HG03432 (cell line): ENCODE data around the gene MRPS5.
"Not testable (repeated sequence)": the region's sequence is repeated elsewhere in the genome, so short reads cannot be mapped to it uniquely, and the experiment has no call there.

ENCODE experiments used
- ATAC-seq: cut with Tn5 transposase; IDR thresholded peaks from one replicate; pipeline ENCODE4 v1.9.1; 2021; ENCODE audit warnings: mild to moderate bottlenecking, moderate library complexity; ENCODE audit not compliant: unreplicated experiment

MRPS5 gene

DNA sequence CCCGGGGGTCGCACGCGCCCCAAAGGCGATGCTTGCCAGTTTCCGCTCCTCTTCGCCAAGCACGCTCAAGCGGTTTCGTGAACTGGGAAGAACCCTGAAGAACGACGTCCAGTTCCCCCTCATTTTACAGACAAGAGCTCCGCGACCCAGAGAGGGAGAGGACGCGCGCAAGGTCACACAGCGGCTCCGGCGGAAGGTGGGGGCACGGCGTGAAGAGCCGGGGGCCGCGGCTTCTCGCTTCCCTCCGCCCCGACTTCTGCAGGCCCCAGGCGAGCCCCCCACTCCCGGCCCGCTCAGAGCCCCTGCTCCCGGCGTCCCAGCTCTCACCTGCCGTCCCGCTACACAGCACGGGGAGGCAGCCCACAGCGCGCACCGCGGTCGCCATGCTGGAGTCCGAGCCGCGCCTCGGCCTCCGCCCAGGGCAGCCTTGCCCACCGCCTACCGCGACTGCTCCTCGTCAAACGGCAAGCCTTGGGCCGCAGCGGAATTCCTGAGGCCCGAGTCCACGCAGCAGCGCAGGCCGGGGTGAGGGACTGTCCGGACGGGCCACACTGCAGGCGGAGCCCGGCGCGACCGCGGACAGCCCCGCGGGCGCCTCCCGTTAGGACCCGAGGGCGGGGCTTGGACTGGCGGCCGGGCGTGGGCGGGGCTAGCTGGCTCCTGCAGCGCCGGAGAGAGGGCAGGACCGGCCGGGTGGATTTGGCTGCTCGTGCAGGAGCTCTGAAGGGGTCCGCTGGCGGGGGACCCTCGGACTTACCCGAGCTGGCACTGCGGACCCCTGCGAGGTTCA, at the start of gene MRPS5:
MRPS5 (minus strand) TSS at position 402 of the 790 bp plus-strand sequence; CDS start at position 385, 17 bp downstream.
- peak; percentile 96 for ATAC-seq

GRCh38 chr2:95166065-95166763, 44.6 kb upstream of the MRPS5 start:
- peak; percentile 19 for ATAC-seq

- peak; percentile 97 for ATAC-seq
Observed at GRCh38 chr2:95165371-95166064, 43.9 kb upstream of the MRPS5 start, which contains the start of gene ZNF2. TSS of gene ZNF2 (plus strand) at chr2:95165809. CDS start at chr2:95176227, 10,418 bp downstream.

DNA sequence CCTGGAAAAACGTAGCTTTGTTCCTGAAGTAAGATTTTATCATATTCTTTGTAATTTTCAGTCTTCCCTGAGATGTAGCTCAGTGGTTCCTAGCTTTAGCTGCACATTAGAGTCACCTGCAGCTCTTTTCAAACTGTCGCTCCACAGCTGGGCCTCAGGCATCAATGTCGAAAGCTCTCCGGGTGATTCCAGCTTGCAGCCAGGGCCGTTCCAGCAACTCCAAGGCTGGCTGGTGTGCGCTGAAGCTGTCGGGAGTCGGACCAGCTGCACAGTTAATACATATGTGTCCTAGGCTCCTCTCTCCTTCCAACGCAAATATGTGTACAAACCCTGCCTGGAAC, 43.4 kb upstream of the MRPS5 start:
- peak; percentile 12 for ATAC-seq

- ATAC-seq, result peak; percentile 96
Observed at GRCh38 chr2:95159690-95160449, 38.3 kb upstream of the MRPS5 start, which contains the start of gene ZNF514. TSS of gene ZNF514 (minus strand) at chr2:95159848. CDS start at chr2:95153253, 6,595 bp downstream.

GRCh38 chr2:95158891-95159619, 37.4 kb upstream of the MRPS5 start:
- peak; percentile 56 for ATAC-seq

GRCh38 chr2:95158441-95158840, 36.8 kb upstream of the MRPS5 start:
- ATAC-seq, result no peak

GRCh38 chr2:95149397-95149984, 27.9 kb upstream of the MRPS5 start:
- ATAC-seq, result no peak

- no peak for ATAC-seq
Observed at GRCh38 chr2:95143838-95144237, 22.2 kb upstream of the MRPS5 start.

DNA sequence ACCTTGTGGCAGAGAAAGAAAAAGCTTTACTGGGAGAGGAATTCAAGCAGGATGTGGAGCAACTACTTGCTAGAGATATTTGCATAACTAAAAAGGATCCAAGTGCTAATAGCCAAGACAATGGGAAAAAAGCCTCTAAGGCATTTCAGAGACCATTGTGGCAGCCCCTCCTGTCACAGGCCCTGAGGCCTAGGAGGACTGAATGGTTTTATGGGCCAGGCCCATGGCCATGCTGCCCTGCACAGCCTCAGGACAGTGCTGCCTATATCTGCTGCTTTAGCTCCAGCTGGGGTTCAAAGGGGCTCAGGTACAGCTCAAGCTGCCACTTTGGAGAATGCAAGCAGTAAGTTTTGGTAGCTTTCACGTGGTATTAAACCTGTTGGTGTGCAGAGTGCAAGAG, 17.1 kb upstream of the MRPS5 start:
- ATAC-seq, result no peak

- peak; percentile 12 for ATAC-seq
Observed at GRCh38 chr2:95122197-95122551, 566 bp upstream of the MRPS5 start.

DNA sequence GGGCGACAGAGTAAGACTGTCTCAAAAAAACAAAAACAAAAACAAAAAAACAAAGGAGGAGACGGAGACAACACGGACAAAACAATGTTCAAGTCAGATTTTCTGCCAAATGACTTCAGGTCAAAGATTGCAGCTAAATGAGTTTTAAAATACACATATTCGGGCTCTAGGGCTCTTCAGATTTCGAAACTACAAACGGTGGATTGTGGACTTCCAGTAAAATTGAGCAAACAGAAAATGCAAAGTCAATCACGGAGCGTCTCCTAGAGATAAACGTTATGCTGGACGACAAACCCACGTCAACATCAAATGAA, 558 bp downstream of the MRPS5 start:
- no peak for ATAC-seq

GRCh38 chr2:95115418-95115817, 6.2 kb downstream of the MRPS5 start:
- peak; percentile 93 for ATAC-seq

DNA sequence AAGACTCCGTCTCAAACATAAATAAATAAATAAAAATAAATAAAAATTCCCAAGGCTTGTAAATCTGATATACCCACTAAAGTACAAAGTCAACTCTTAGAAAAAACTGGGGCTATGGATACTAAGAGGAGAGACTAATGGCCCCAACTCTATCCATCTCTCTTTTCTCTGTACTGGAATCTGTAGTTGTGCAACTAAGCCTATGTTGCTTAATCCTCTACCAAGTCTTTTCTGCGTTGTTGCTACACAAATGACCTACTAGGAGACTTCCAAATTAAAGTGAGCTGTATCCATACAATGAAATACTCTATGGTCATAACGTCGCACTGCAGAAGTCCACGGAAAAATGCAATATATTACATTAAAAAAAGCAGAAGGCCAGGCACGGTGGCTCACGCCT, 8.1 kb downstream of the MRPS5 start:
- ATAC-seq, result no peak

- ATAC-seq, result no peak
Observed at GRCh38 chr2:95110395-95110794, 11.2 kb downstream of the MRPS5 start.

DNA sequence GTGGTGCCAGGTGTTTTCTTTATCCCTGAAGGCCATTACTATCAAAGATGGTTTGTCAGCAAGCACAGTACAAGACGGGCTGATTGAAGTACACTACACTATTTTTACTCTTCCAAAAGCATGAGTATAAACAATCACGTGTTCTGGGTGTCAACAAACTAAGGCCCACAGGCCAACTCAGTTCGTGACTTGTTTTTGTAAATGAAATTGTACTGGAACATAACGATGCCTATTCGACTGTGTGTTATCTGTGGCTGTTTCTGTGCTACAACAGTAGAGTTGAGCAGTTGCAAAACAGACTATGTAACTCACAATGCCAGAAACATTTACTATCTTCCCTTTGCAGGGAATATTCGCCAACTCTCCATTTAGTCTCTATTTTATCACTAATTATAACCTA, 12.3 kb downstream of the MRPS5 start:
- no peak for ATAC-seq

GRCh38 chr2:95106081-95106480, 15.5 kb downstream of the MRPS5 start:
- ATAC-seq, result no peak

- no peak for ATAC-seq
Observed at GRCh38 chr2:95104606-95105005, 17.0 kb downstream of the MRPS5 start.

- ATAC-seq, result no peak
Observed at GRCh38 chr2:95099910-95100309, 21.7 kb downstream of the MRPS5 start.

- not testable (repeated sequence) for ATAC-seq
Observed at GRCh38 chr2:95098273-95098672, 23.3 kb downstream of the MRPS5 start.
